Activated CD8-positive, alpha-beta memory T cell treated with anti-CD3 and anti-CD28 coated beads for 48 hours (primary cell): ENCODE measurements around the gene NCOR2.
"Not testable (repeated sequence)": the region's sequence is repeated elsewhere in the genome, so short reads cannot be mapped to it uniquely, and the experiment has no call there.

Experiments
- DNase-seq, 3 experiments: peaks; one replicate each; pipeline ENCODE4 v3.0.0-alpha.2; 2020; ENCODE audit warnings: low read depth in 2 of 3, low spot score in 2 of 3

NCOR2 gene

GRCh38 chr12:124601706-124602105 lies 34.3 kb upstream of the NCOR2 start:
- no peak for DNase-seq

GRCh38 chr12:124599074-124599999 lies 31.9 kb upstream of the NCOR2 start:
- DNase-seq, result peak in 1 of 3 experiments; percentile 16

- DNase-seq, result no peak
These were observed 29.6 kb upstream of the NCOR2 start for GRCh38 chr12:124597041-124597440.

- no peak for DNase-seq
These were observed 28.0 kb upstream of the NCOR2 start for GRCh38 chr12:124595444-124595843.

- no peak for DNase-seq
These were observed 27.4 kb upstream of the NCOR2 start for GRCh38 chr12:124594851-124595250.

- DNase-seq, result no peak
These were observed 26.5 kb upstream of the NCOR2 start for GRCh38 chr12:124593851-124594401.

GRCh38 chr12:124593176-124593575 lies 25.8 kb upstream of the NCOR2 start:
- DNase-seq, result no peak

- no peak for DNase-seq
These were observed 25.2 kb upstream of the NCOR2 start for GRCh38 chr12:124592481-124593160.

- DNase-seq, result no peak
These were observed 24.6 kb upstream of the NCOR2 start for GRCh38 chr12:124592050-124592449.

GRCh38 chr12:124590447-124590846 lies 23.0 kb upstream of the NCOR2 start:
- no peak for DNase-seq

GRCh38 chr12:124588751-124589267 lies 21.4 kb upstream of the NCOR2 start:
- DNase-seq, result peak in 1 of 3 experiments; percentile 14

GRCh38 chr12:124588018-124588634 lies 20.7 kb upstream of the NCOR2 start:
- DNase-seq, result no peak

- DNase-seq, result no peak
These were observed 19.3 kb upstream of the NCOR2 start for GRCh38 chr12:124586756-124587155.

GRCh38 chr12:124584494-124584893 lies 17.1 kb upstream of the NCOR2 start:
- not testable (repeated sequence) for DNase-seq

GRCh38 chr12:124583854-124584253 lies 16.4 kb upstream of the NCOR2 start:
- no peak for DNase-seq

- DNase-seq, result no peak
These were observed 14.7 kb upstream of the NCOR2 start for GRCh38 chr12:124582108-124582424.

GRCh38 chr12:124581307-124582107 lies 14.1 kb upstream of the NCOR2 start:
- no peak for DNase-seq

- DNase-seq, result no peak
These were observed 12.6 kb upstream of the NCOR2 start for GRCh38 chr12:124579921-124580517.

GRCh38 chr12:124578854-124579253 lies 11.4 kb upstream of the NCOR2 start:
- DNase-seq, result no peak

- no peak for DNase-seq
These were observed 11.0 kb upstream of the NCOR2 start for GRCh38 chr12:124578445-124578844.
